COLO829 (cell line): ENCODE data around the gene INPP1.

ENCODE experiments used
- DNase-seq: peaks from one replicate; pipeline ENCODE4 v3.0.0; 2012; ENCODE audit warnings: low spot score

INPP1 gene

DNA sequence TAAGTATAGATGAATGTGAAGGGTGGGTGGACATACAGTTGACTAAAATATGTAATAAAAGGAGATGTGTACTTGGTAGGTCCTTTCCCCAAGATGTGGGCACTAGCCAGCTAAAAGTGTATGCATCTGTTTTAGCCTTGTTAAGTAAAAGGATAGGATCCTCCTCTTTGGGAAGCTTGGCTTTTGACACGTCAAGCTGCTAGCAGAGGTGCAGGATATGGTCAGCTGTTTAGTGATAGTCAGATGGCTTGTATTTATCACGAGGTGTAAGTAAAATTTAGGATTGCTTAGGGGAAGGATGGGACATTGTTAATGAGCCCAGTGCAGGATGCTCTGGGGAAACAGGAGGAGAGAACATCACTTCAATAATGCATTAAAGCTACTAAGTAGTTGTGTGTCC, 66.2 kb downstream of the INPP1 start:
- no peak for DNase-seq

GRCh38 chr2:190410166-190410565, 66.8 kb downstream of the INPP1 start:
- no peak for DNase-seq

DNA sequence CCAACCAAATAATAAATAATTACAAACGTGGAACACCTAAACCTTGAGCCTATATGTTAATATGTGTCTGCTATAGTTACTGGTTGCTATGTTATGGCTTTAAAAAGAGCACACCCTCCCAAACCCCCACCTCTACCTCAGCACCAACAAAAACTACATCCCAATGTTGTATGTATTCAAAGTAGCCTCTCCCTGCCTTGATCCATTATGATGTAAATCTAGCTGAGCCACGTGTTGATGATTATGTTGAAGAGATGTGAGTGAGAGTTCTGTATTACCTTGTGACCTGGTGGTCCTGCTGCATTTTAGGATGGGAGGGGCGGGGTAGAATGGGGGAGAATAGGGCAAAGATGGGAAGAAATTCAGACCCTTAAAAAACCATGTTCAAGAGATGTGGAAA, 69.6 kb downstream of the INPP1 start:
- DNase-seq: no peak

DNA sequence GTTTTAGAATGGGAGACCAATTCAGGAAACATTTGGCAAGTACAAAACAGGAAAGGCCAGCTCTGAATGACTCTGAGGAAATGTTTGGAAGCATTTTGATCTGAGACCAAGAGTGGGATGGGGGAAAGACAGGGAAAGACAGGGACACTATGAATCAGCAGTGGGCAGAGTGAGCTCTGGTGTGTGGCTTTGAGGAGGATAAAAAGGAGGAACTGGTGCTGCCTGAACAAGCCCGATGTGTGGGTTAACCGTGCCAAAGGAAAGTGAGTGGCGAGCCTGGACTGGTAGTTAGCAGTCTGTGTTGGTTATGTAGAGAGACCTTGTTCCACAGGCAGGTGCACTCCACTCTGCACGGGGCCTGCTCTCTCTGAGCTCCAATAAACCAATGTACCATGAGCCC, 70.0 kb downstream of the INPP1 start:
- DNase-seq: no peak

DNA sequence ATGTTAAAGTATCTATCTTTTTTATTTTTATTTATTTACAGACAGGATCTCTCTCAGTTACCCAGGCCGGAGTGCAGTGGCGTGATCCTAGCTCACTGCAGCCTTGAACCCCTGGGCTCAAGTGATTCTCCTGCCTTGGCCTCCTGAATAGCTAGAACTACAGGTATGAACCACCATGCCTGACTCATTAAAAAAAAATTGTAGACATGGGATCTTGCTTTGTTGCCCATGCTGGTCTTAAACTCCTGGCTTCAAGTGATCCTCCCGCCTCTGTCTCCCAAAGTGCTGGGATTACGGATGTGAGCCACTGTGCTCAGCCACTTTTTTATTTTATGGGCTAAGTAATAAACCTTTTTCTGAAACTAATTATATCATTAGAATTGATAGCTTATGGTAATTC, 71.9 kb downstream of the INPP1 start:
- no peak for DNase-seq

DNA sequence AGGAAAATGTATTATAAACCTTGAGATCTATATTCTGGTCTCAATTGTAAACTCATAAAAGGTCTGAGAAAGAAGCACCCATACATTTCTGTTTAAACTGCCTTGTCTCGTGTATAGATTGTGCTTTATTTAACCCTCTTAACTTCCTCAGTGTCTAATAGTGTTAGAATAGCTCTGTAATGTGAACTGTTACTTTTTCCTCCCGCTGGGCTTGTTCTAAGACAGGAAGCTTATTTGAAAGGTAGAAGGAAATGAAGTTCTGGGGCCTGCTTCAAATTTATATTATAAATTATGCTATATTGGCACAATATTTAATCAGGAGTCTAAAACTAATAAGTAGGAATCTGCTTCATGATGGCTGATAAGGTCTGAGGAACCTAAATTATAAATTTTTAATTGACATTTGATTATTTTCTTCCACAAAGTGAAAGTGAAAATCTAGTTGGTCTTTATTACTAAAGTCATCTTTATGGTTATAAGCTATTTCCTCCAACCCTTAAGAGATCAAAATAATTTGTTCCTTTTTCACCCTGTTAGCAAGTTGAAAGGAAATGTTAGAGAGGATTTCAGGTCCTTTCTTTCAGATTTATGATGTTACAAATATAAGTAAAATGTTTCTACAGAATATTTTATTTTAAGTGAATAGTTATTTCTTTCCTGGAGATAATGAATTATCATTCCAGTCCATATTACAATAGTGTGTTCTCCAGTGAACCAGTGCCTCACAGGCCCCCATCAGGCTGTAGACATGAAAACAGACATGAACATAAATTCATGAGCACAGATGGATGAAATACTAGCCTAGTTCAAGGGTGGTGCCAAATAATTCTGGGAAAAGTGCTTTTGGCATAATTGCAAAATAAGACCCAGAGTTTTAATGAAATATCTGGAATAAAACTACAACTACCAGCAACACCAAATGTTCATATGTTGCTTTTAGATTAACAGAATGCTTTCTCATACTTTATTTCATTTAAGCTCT, 72.7 kb downstream of the INPP1 start:
- no peak for DNase-seq

- DNase-seq: no peak
These were observed 73.9 kb downstream of the INPP1 start for GRCh38 chr2:190417045-190417842.

- DNase-seq: no peak
These were observed 75.3 kb downstream of the INPP1 start for GRCh38 chr2:190418727-190419126.

DNA sequence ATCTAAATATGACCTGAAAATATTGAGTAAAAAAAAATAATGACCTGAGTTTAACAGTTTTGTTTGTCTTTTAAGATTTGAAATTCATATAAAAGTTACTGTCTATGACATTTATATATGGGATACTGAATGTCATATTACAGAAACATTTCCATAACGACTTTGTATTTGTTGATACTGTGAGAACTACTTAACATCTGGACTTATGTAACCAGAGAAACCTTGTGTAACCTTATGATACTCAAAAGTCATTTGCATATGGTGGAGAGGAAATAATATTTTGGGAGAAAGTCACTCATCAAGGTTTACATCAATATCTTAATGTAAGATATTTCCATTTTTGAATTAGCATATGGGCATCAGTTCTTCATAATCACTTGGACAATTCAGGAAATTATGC, 77.4 kb downstream of the INPP1 start:
- no peak for DNase-seq
